Pancreas (tissue), 10 donors: ENCODE results near the gene NOTUM. TPM values are rescaled to one million over a fixed set of nuclear protein-coding genes. Genes with fewer than 3 reads are reported as not detected.

ENCODE experiments used
- ATAC-seq, 4 donors: fragments of 200-7000 bp; cut with Tn5 transposase; one replicate each; pipeline versions ENCODE4 v1.8.0 to v1.9.1; 2020; ENCODE audit warnings: mild to moderate bottlenecking in 4 of 4, moderate library complexity in 4 of 4
- DNase-seq, 6 donors: peaks; one replicate each; pipeline ENCODE4 v3.0.0-alpha.2; 2020
- FAIRE-seq: peaks from 2 replicates; lab custom pipeline; 2012; peaks lifted over from hg19 to GRCh38; lab: Jason Lieb, UNC
- H3K27ac ChIP-seq, 4 donors: fragments of 200-600 bp; sonication (generic); 1 replicate in 3 of 4; 2 replicates in 1 of 4; pipeline versions ENCODE4 v1.5.0 to v1.8.0; 2020
- H3K27me3 ChIP-seq, 4 donors: fragments of 200-600 bp; one replicate each; pipeline ENCODE4 v1.8.0; 2021
- H3K36me3 ChIP-seq, 3 donors: fragments of 200-600 bp; sonication (generic) in 1 of 3; one replicate each; pipeline versions ENCODE4 v1.5.0 to v1.8.0; 2020 to 2021
- H3K4me1 ChIP-seq, 3 donors: fragments of 200-600 bp; one replicate each; pipeline ENCODE4 v1.8.0; 2021
- H3K4me3 ChIP-seq, 4 donors: fragments of 200-600 bp; sonication (generic) in 2 of 4; one replicate each; pipeline versions ENCODE4 v1.5.0 to v1.8.0; 2020 to 2021
- H3K9me3 ChIP-seq, 4 donors: fragments of 200-600 bp; one replicate each; pipeline ENCODE4 v1.8.0; 2021
- CTCF ChIP-seq, 4 donors: fragments of 200-600 bp; sonication (generic) in 3 of 4; IDR thresholded peaks; one replicate each; pipeline versions ENCODE4 v1.5.0 to v1.8.0; 2021; ENCODE audit warnings: antibody characterized with exemption in 4 of 4
- WGBS, 2 donors: extraction: QIAGEN DNeasy Blood & Tissue Kit; methylation state at CpG; one replicate each; pipeline ENCODE4 v1.1.7; 2013; 5-methylcytosine and 5-hydroxymethylcytosine counted together
- intact Hi-C, 3 donors: fragments of 100-400 bp; cut with DNase I; formaldehyde crosslinking; loops; one replicate each; pipeline versions ENCODE4 v1.11.1 to v1.14.2; 2022
- polyA plus RNA-seq, 2 donors: library from polyadenylated mRNA; stranded (reverse); fragments of 200-250 nt; gene quantifications; one replicate each; pipeline ENCODE4 v1.2.3, GENCODE V29; 2013
- total RNA-seq, 6 donors: library from RNA; stranded (reverse); fragmentation: NEBNext Ultra II Directional in 4 of 6; extraction: Animal tissue kit (Norgen Biotek cat#: 25700) in 4 of 6; gene quantifications; one replicate each; pipeline versions ENCODE4 v1.2.1 to v1.2.4, GENCODE V29; 2021 to 2023
- donor health status: healthy with polysubstance abuse.
- donor health status: DM: no; HTN: no; CAD: no; lungs with moderate emphysema.
- donor health status: DM: no; HTN: no; CAD: no.
- donor health status: control.
- donor health status: control.
- donor health status: Bipolar disorder and iron deficiency.
- donor health status: DM: yes; HTN: yes; CAD: no.
- donor health status: DM: no; HTN: no; CAD: no.
- donor health status: DM: no; HTN: no; CAD: no.
- donor health status: DM: yes; HTN: yes; CAD: no.

The NOTUM gene
- total and polyA plus RNA-seq, 8 donors: 0.14 to 0.44 (median 0.21) TPM; not detected in 1

- Histone ChIP-seq H3K27ac (no peak overlapping the region), H3K9me3 (no peaks in the 10 kb centered on the region), H3K4me3 (no peak overlapping the region), H3K4me1 (peaks cover 5 to 11% (median 5%) of the 10 kb centered on the region in 3 donors), H3K36me3 (no peaks in the 10 kb centered on the region), H3K27me3 (peaks cover 0 to 9% (median 5%) of the 10 kb centered on the region in 4 donors)
- no peak for DNase-seq
- TF ChIP-seq CTCF (IDR thresholded peaks at IDR 0.05): no peak
- WGBS, 2 donors: 76 to 85% methylated on average over 19 of the region's 19 CpGs
- intact Hi-C loops: loop anchor here in 1 of 3 donors (10.0 kb wide), 1 partner anchor 57 kb away; no protein-coding TSS in a partner anchor
- no peak for FAIRE-seq
- no peak for ATAC-seq
Observed at GRCh38 chr17:81957691-81958432, 3.1 kb downstream of the NOTUM start.

- ATAC-seq (no peak), DNase-seq (peak in 1 of 6 donors; percentile 63), FAIRE-seq (no peak)
- no peak for TF ChIP-seq CTCF (IDR thresholded peaks at IDR 0.05)
- no peak overlapping the region for H3K4me3 ChIP-seq
- H3K9me3 ChIP-seq: no peaks in the 10 kb centered on the region
- H3K27me3 ChIP-seq: peaks cover 0 to 9% (median 5%) of the 10 kb centered on the region in 4 donors
- H3K36me3 ChIP-seq: no peaks in the 10 kb centered on the region
- WGBS, 2 donors: 83 to 85% methylated on average over 45 of the region's 45 CpGs
- H3K27ac ChIP-seq: no peak overlapping the region
- intact Hi-C loops: loop anchor here in 1 of 3 donors (10.0 kb wide), 1 partner anchor 58 kb away; no protein-coding TSS in a partner anchor
- H3K4me1 ChIP-seq: peaks cover 5 to 11% (median 5%) of the 10 kb centered on the region in 3 donors
Observed at GRCh38 chr17:81956607-81957589, 4.1 kb downstream of the NOTUM start.

- H3K36me3 ChIP-seq: no peaks in the 10 kb centered on the region
- FAIRE-seq (no peak), DNase-seq (peak in 1 of 6 donors; percentile 26), ATAC-seq (no peak)
- no peak for TF ChIP-seq CTCF (IDR thresholded peaks at IDR 0.05)
- no peak overlapping the region for H3K4me3 ChIP-seq
- no peaks in the 10 kb centered on the region for H3K9me3 ChIP-seq
- peaks cover 0 to 9% (median 5%) of the 10 kb centered on the region in 4 donors for H3K27me3 ChIP-seq
- no peak overlapping the region for H3K27ac ChIP-seq
- WGBS, 2 donors: 60 to 69% methylated on average over 11 to 13 of the region's 13 CpGs
- intact Hi-C loops: loop anchor here in 1 of 3 donors (10.0 kb wide), 1 partner anchor 59 kb away; no protein-coding TSS in a partner anchor
- H3K4me1 ChIP-seq: peaks cover 5 to 11% (median 5%) of the 10 kb centered on the region in 3 donors
Observed at GRCh38 chr17:81955756-81956544, 5.0 kb downstream of the NOTUM start.

- no peak for ATAC-seq
- no peak for TF ChIP-seq CTCF (IDR thresholded peaks at IDR 0.05)
- no peak overlapping the region for H3K27ac ChIP-seq
- no peak overlapping the region for H3K4me3 ChIP-seq
- peaks cover 1 to 7% (median 3%) of the 10 kb centered on the region in 3 donors for H3K4me1 ChIP-seq
- peaks cover 0 to 5% (median 3%) of the 10 kb centered on the region in 4 donors for H3K27me3 ChIP-seq
- intact Hi-C loops: loop anchor here in 1 of 3 donors (10.0 kb wide), 1 partner anchor 60 kb away; no protein-coding TSS in a partner anchor
- no peak for FAIRE-seq
- peak in 1 of 6 donors; percentile 54 for DNase-seq
- WGBS, 2 donors: 89% methylated on average over 25 to 26 of the region's 26 CpGs
- no peaks in the 10 kb centered on the region for H3K9me3 ChIP-seq
- no peaks in the 10 kb centered on the region for H3K36me3 ChIP-seq
Observed at GRCh38 chr17:81955058-81955681, 5.8 kb downstream of the NOTUM start.
